HG03066 (cell line): ENCODE measurements around the gene NFYC.

Experiments used
- ATAC-seq: cut with Tn5 transposase; IDR thresholded peaks from one replicate; pipeline ENCODE4 v1.9.1; 2021; ENCODE audit warnings: low read depth; ENCODE audit not compliant: unreplicated experiment

The NFYC gene

GRCh38 chr1:40777224-40777970 lies 85.9 kb downstream of the NFYC start:
- no peak for ATAC-seq

- no peak for ATAC-seq
Measured at GRCh38 chr1:40780678-40781607, 89.4 kb downstream of the NFYC start.

- no peak for ATAC-seq
Measured at GRCh38 chr1:40781608-40781971, 90.1 kb downstream of the NFYC start.

GRCh38 chr1:40782371-40782956 lies 91.0 kb downstream of the NFYC start:
- ATAC-seq = no peak

- ATAC-seq = no peak
Measured at GRCh38 chr1:40783001-40783905, 91.7 kb downstream of the NFYC start, which contains the start of gene KCNQ4. TSS of gene KCNQ4 (plus strand) at chr1:40783787. CDS start at chr1:40784094, 307 bp downstream.

GRCh38 chr1:40784141-40784770 lies 92.8 kb downstream of the NFYC start:
- ATAC-seq = no peak

- ATAC-seq = no peak
Measured at GRCh38 chr1:40784771-40785151, 93.3 kb downstream of the NFYC start.

GRCh38 chr1:40785446-40785845 lies 93.9 kb downstream of the NFYC start:
- ATAC-seq = no peak

GRCh38 chr1:40786171-40786994 lies 94.9 kb downstream of the NFYC start:
- no peak for ATAC-seq

- no peak for ATAC-seq
Measured at GRCh38 chr1:40786995-40787705, 95.6 kb downstream of the NFYC start.

GRCh38 chr1:40787737-40788560 lies 96.4 kb downstream of the NFYC start:
- no peak for ATAC-seq

- no peak for ATAC-seq
Measured at GRCh38 chr1:40788561-40789341, 97.2 kb downstream of the NFYC start.

GRCh38 chr1:40789342-40789598 lies 97.8 kb downstream of the NFYC start:
- ATAC-seq = no peak

- no peak for ATAC-seq
Measured at GRCh38 chr1:40789661-40790430, 98.3 kb downstream of the NFYC start.

GRCh38 chr1:40792036-40792435 lies 100.5 kb downstream of the NFYC start:
- no peak for ATAC-seq

GRCh38 chr1:40793617-40794016 lies 102.1 kb downstream of the NFYC start:
- ATAC-seq = no peak
